HG02840 (cell line): ENCODE measurements around the gene CPXM1.

ENCODE experiments used
- ATAC-seq: cut with Tn5 transposase; IDR thresholded peaks from one replicate; pipeline ENCODE4 v1.9.1; 2021; ENCODE audit warnings: mild to moderate bottlenecking, moderate library complexity, moderate number of reproducible peaks; ENCODE audit not compliant: unreplicated experiment, low FRiP score

Gene CPXM1

DNA sequence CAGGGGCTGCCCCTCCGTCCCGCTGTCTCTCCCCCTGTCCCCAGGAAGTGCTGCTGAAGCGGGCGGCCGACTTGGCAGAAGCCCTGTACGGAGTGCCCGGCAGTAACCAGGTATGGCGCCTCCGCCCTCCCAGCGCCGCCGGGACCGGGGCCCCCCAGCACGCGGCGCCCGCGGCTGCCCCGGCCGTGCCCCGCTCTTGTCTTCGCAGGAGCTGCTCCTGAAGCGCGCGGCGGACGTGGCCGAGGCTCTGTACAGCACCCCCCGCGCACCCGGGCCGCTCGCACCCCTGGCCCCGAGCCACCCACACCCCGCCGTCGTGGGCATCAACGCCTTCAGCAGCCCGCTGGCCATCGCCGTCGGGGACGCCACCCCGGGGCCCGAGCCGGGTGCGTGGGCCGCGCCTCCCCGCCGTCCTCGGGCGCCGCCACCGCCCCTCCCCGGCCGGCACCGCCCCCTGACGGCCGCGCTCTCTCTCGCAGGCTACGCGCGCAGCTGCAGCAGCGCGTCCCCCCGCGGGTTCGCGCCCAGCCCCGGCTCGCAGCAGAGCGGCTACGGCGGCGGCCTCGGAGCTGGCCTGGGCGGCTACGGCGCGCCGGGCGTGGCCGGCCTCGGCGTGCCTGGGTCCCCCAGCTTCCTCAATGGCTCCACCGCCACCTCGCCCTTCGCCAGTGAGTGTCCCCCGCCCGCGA lies 48.4 kb downstream of the CPXM1 start:
- no peak for ATAC-seq

DNA sequence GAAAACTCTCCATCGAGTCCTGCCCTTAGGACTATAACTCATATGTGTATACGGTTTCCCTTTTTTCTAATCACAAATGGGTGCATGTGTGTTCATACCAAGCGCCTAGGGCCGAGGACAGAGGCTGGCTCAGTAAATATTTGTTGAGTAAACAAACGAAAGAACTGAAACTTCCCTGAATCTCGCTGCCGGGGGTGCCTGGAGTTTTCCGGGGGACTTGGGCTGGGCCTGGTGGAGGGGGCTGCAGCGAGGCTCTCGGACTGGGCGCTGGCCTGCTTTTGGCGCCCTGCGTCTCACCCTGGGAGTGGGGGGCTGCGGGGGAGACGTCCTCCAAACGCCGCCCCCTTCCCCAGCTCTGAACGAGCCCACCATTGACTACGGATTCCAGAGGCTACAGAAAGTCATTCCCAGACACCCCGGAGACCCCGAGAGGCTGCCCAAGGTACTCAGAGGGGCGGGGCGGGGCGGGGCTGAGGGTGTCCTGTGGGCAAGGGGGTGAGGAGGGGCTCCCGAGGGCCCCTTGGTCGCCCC lies 49.0 kb downstream of the CPXM1 start:
- no peak for ATAC-seq

DNA sequence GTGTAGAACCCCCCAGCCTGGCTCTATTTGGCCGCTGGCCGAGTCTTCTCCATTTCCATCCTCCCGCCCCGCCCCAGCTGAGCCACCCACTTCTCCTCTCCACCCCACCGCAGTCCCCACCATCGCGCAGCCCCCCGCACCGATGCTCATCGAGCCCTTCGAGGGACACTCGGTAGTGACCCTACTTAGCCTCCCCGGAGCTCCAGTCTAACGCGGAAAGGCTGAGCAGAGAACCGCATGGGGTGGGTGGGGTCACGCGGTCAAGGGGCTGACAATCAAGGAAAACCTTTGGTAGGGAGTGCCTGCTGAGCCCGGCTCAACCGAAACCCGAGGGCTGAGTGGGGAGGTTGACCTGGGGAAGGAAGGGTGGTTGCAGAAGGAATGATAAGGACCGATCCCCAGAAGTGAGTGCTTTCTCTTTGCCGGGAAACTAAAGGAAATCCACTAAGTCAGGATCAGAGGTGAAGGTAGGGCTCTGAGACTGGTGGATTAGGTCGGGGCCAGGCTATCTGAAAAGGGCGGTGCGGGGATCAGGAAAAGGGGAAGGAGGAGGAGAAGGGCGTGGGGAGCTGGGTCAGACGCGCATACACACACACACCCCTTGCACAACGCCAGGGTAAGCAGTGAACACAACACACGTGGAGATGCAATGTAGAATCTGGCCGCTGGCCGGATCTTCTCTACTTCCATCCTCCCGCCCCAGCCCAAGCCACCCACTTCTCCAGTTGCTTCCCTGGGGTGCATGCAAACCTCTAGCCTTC lies 49.8 kb downstream of the CPXM1 start:
- ATAC-seq = no peak

DNA sequence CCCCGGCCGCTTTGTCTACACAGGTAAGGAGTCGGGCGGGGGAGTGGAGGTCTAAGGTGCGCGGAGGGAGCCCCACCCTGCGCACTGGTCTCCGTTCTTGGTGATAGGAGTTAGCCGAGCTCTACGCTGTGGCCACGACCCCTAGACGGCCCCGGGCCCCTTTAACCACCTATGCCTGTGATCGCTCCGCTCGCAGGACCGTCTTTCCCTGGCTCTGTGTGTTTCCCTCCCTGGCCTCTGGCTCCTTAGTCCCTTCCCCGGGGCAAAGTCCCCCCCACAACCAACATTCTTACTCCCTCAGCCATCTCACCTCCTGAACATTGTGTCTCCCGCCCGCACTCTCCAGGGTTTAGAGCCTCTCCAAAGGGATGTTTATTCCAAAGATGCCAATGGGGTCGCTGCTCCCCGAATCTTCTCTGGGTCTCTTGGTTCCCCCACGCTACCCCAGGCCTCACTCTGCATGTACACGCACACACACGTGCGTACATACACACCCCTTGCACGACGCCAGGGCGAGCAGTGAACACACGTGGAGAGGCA lies 50.4 kb downstream of the CPXM1 start:
- no peak for ATAC-seq

DNA sequence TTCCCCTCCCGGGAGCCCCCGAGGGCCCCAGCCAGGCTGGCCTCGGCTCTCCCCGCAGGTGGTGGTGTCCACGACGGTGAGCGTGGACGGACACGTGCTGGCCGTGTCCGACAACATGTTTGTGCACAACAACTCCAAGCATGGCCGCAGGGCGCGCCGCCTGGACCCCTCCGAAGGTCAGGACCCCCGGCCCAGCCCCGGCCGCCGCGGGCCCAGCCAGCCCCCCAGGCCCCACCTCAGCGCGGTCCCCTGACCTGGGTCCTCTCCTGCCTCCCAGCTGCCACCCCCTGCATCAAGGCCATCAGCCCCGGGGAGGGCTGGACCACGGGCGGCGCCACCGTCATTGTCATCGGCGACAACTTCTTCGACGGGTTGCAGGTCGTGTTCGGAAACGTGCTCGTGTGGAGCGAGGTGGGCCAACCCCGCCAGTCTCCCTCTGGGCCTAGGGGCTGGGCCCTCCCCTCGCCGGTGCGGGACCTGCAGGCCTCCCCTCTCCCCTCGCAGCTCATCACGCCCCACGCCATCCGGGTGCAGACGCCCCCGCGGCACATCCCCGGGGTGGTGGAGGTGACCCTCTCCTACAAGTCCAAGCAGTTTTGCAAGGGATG lies 51.0 kb downstream of the CPXM1 start:
- no peak for ATAC-seq

DNA sequence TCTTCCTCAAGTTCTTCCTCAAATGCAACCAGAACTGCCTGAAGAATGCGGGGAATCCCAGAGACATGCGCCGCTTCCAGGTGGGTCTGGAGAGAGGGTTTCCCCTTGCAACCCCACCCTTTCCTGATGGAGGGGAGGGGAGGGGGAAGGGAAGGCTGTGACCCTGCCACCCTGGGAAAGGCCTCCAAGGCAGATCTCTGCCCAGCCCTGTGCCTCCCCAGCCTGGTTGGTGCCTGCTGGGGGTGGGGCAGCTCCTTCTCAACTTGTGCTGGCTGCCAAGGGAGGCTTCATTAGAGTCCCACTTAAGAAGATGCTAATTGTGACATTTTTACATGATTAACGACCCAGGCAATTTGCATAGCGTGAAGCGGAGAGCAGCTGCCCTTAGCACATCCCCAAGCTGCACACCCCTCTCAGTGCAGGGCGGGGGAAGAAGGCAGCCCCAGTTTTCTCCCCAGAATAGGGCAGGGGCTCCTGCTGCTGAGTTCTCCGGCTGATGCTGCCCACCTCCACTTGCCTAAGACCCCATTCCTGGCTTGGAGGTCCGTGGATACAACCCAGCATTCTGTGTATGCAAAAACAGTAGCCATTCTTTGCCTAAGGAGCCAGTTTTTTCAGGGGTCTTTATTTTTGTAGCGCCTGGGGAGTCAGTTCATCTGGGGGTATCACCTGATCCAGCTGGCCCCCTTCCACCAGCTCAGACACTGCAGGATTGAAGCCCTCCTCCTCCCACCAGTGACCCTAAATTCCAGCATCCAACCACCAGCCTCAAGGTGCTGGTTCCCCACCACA lies 51.7 kb downstream of the CPXM1 start:
- ATAC-seq = no peak

DNA sequence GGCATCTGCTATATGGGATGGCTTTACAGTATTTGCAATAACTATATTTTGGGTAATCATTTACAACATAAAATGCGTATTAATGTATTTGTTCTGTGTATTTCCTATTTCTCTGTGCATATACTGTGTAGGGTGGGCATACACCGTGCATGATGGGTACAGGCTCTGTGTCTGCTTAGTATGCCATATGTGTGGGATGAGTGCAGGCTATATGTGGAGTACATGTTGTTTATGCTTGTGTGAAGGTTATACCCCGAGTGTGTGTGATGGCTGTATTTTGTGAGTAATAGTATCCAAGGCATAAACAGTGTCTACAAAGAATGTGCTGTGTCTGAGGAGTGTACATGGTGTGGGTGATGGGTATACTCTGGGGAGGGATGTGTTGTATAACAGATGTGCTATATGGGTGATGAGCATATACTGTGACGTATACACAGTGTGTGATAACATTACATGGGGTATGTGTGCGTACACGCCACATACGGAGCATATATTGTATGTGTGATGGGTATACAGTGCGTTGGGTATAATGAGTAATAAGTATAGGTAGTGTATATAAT lies 52.7 kb downstream of the CPXM1 start:
- no peak for ATAC-seq

DNA sequence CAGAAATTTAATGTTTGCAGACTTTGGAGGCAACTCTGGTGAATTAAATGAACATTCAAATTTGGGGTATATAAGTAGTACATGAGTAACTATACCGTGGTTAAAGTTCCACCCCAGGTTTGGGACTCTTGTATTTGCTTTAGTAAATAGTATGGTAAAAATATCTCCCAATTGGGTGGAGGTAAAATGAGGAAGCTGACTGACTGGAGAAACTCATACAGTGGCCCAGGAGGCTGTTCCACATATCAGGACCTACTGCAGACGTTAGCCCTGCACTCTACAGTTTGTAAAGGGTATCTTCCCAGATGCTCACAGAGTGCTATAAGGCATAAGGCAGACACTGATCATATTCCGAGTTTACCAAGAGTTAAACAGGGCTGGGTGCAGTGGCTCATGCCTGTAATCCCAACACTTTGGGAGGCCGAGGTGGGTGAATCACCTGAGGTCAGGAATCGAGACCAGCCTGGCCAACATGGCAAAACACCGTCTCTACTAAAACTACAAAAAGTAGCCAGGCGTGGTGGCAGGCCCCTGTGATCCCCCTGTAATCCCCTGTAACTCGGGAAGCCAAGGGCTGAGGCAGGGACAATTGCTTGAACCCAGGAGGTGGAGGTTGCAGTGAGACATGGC lies 53.7 kb downstream of the CPXM1 start:
- ATAC-seq = no peak

DNA sequence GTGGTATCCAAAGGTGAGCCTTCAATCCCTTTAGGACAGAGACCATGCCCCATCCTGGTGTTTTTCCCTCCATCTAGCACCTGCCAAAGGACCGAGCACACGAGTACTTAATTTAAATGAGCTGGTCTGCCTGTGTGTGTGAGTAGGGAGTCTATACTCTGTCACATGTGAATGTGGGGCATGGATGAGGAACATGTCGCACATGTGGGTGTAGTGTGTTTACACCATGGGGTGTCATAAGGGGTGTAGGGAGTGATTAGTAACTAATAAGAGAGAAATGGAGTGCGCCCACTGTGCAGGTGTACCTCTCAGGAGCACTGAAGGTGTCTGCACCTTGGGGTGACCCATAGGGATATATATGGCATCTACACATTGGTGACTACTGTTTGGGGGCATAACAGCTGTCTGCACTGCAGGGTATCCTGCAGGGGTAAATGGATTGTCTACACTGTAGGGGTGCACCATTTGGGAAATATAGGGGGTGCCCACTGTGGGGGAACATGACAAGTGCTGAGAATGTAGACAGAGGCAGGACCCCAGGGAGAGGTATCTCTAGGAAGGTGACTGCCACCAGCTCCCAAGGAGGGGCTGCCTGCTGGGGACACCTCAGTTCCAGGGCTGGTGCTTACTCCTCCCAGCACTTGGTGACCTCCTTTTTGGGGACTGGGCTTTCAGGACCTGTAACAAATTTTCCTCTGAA lies 54.3 kb downstream of the CPXM1 start:
- no peak for ATAC-seq

DNA sequence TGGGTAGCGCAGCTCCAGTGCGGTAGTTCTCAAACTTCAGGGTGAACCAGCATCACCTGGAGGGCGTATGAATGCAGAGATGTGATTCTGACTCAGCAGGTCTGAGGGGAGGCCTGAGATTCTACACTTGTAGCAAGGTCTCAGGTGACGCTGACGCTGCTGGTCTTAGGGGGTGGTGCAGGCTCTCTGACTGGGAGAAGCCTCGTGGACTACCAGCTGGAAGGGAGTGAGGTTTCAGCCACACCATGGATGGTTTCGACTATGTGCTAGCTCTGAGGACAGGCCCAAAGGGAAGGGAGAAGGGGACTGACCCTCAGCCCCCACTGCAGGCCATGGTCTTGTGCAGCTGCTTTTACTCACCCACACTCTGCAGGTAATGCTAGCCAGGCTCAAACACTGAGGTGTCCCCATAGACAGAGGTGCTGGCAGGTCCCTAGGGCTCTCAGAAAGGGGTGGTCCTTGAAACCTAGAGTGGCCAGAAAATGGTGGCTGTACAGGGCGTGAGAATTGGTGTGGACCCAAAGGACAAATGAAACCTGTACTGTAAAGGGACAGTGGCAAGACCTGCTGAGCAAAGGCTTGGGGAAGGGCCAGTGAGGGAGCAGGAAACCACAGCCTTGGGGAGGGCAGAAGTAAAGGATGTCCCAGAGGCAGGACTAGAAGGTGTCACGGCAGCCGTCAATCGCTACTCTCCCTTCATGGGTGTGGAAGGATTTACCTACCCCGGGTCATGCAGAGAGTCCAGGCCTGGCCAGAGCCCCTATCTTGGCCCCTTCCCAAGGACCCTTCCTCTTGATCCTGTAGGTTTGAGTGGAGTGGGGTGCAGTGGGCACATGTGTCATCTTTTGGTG lies 55.1 kb downstream of the CPXM1 start:
- no peak for ATAC-seq
